T-cell (primary cell): ENCODE measurements around the gene PRR7. TPM values are rescaled to one million over a fixed set of nuclear protein-coding genes. Genes with fewer than 3 reads are reported as not detected.
A peak's percentile ranks its signal among the peaks of the same experiment; 100 is the strongest.

Experiments
- ATAC-seq, 4 experiments: fragments of 200-7000 bp in 3 of 4; fragments of 150-1000 bp in 1 of 4; cut with Tn5 transposase; replicated peaks in 1 of 4; 1 replicate in 3 of 4; 2 replicates in 1 of 4; pipeline ENCODE4 v1.10.0; 2021; ENCODE audit warnings: moderate library complexity in 3 of 4, mild to moderate bottlenecking in 2 of 4, moderate number of reproducible peaks in 1 of 4
- CTCF ChIA-PET, 2 donors: fragments of 300-600 bp; sonication (Branson Sonifier 250); formaldehyde crosslinking; loops; one replicate each; lab custom pipeline; 2022; ENCODE audit warnings: antibody characterized with exemption in 2 of 2; lab: Charles Lee
- POLR2A ChIA-PET, 2 donors: fragments of 300-600 bp; sonication (Branson Sonifier 250); formaldehyde crosslinking; loops; one replicate each; lab custom pipeline; 2022; ENCODE audit warnings: antibody characterized with exemption in 2 of 2; lab: Charles Lee
- DNase-seq, 35 experiments: peaks; one replicate each; pipeline versions ENCODE4 v3.0.0 to v3.0.0-alpha.2; 2013 to 2023
- H3K27ac ChIP-seq: one replicate; pipeline ENCODE4 v1.5.1; 2013; ENCODE audit warnings: low read length
- H3K27me3 ChIP-seq, 2 experiments: replicated peaks in 1 of 2; 1 replicate in 1 of 2; 2 replicates in 1 of 2; pipeline versions ENCODE4 v1.6.1 to v1.7.0; 2013; ENCODE audit warnings: low read length in 1 of 2, mixed read lengths in 1 of 2; ENCODE audit not compliant: control insufficient read depth in 2 of 2, insufficient read depth in 2 of 2; ENCODE audit errors: extremely low read depth in 1 of 2
- H3K36me3 ChIP-seq, 2 donors: 1 replicate in 1 of 2; 2 replicates in 1 of 2; pipeline versions ENCODE4 v1.6.1 to v1.7.0; 2013; ENCODE audit warnings: low read length in 1 of 2; ENCODE audit not compliant: control insufficient read depth in 2 of 2, insufficient read depth in 1 of 2; ENCODE audit errors: extremely low read depth in 1 of 2
- H3K4me1 ChIP-seq, 2 experiments: 1 replicate in 1 of 2; 2 replicates in 1 of 2; pipeline versions ENCODE4 v1.6.1 to v1.7.0; 2013; ENCODE audit warnings: low read length in 2 of 2, mixed read lengths in 1 of 2; ENCODE audit not compliant: insufficient read depth in 2 of 2, control insufficient read depth in 1 of 2; ENCODE audit errors: extremely low read depth in 1 of 2
- H3K4me3 ChIP-seq, 2 donors: 1 replicate in 1 of 2; 2 replicates in 1 of 2; pipeline versions ENCODE4 v1.5.1 to v1.7.0; 2013; ENCODE audit warnings: mild to moderate bottlenecking in 2 of 2, low read length in 1 of 2, moderate library complexity in 1 of 2; ENCODE audit not compliant: control insufficient read depth in 1 of 2; ENCODE audit errors: extremely low read depth in 1 of 2
- H3K9me3 ChIP-seq: 2 replicates; pipeline ENCODE4 v1.7.0; 2013
- H3K27ac Mint-ChIP-seq, 2 donors: one replicate each; pipeline ENCODE4 v1.8.0; 2020 to 2021; ENCODE audit warnings: mild to moderate bottlenecking in 2 of 2, mixed read lengths in 2 of 2
- H3K27me3 Mint-ChIP-seq, 2 donors: one replicate each; pipeline ENCODE4 v1.8.0; 2021 to 2022; ENCODE audit warnings: mixed read lengths in 2 of 2
- H3K36me3 Mint-ChIP-seq: one replicate; pipeline ENCODE4 v1.8.0; 2021; ENCODE audit warnings: mixed read lengths
- H3K4me1 Mint-ChIP-seq, 3 donors: one replicate each; pipeline ENCODE4 v1.8.0; 2020 to 2022; ENCODE audit warnings: mixed read lengths in 3 of 3, mild to moderate bottlenecking in 1 of 3
- H3K4me3 Mint-ChIP-seq, 3 donors: one replicate each; pipeline ENCODE4 v1.8.0; 2020 to 2022; ENCODE audit warnings: mild to moderate bottlenecking in 3 of 3, mixed read lengths in 3 of 3, moderate library complexity in 3 of 3
- H3K9me3 Mint-ChIP-seq, 3 donors: one replicate each; pipeline ENCODE4 v1.8.0; 2020 to 2022; ENCODE audit warnings: mixed read lengths in 3 of 3
- WGBS: methylation state at CpG from one replicate; pipeline ENCODE4 v1.1.5; 2013; ENCODE audit warnings: missing lambda C conversion rate; ENCODE audit not compliant: insufficient coverage; 5-methylcytosine and 5-hydroxymethylcytosine counted together
- total RNA-seq, 35 experiments: library from RNA in 6 of 35; stranded (reverse) in 6 of 35; fragments of 120-200 nt in 1 of 35; gene quantifications; one replicate each; pipeline versions ENCODE4 v1.2.1 to v1.2.4 and lab custom pipeline; 2013 to 2026

Gene PRR7
- total RNA-seq, 5 donors from 2014 or later (not counting 1 experiment from before 2014, with no cell fraction given) = 9.5 to 28.2 (median 12.3) TPM

GRCh38 chr5:177472460-177473442, 26.1 kb downstream of the PRR7 start:
- Histone ChIP-seq H3K27me3 (peaks cover 0 to 29% of the 10 kb centered on the region in 2 experiments), H3K36me3 (peaks cover 0 to 3% of the 10 kb centered on the region in 2 donors), H3K4me3 (peak overlapping the region; percentile 41), H3K4me1 (peaks cover 5 to 54% of the 10 kb centered on the region in 2 experiments), H3K9me3 (no peaks in the 10 kb centered on the region), H3K27ac (peak overlapping the region; percentile 52)
- ATAC-seq = peak; percentile 54 to 61 (median 59)
- DNase-seq = peak in 34 of 35 experiments; percentile 27 to 64 (median 48)
- H3K36me3 Mint-ChIP-seq = no peaks in the 10 kb centered on the region
- ChIA-PET CTCF (interaction anchor here in 1 of 2 donors (0.8 to 0.9 kb wide), 2 partner anchors 25 to 82 kb away, joined by 3 read pairs; partner anchors contain the start of gene PDLIM7), POLR2A (interaction anchor here in 1 of 2 donors (0.5 kb wide), 1 partner anchor 520 kb away, joined by 5 read pairs; no protein-coding TSS in a partner anchor)
- peaks cover 0 to 5% of the 10 kb centered on the region in 2 donors for H3K27me3 Mint-ChIP-seq
- WGBS = 1% methylated on average over 85 of the region's 93 CpGs
- no peak overlapping the region for H3K27ac Mint-ChIP-seq
- H3K4me3 Mint-ChIP-seq = peak overlapping the region; percentile 69 to 76 (median 69)
- H3K9me3 Mint-ChIP-seq = no peaks in the 10 kb centered on the region
- peaks cover 37 to 43% (median 41%) of the 10 kb centered on the region in 3 donors for H3K4me1 Mint-ChIP-seq

- Mint-ChIP-seq H3K27me3 (peaks cover 0 to 5% of the 10 kb centered on the region in 2 donors), H3K4me1 (peaks cover 37 to 49% (median 43%) of the 10 kb centered on the region in 3 donors), H3K36me3 (no peaks in the 10 kb centered on the region), H3K9me3 (no peaks in the 10 kb centered on the region), H3K4me3 (peak within 1 kb of the TSS; percentile 69 to 77 (median 72)), H3K27ac (peak within 1 kb of the TSS; percentile 39 to 74)
- DNase-seq (peak in 2 of 35 experiments; percentile 17 to 38), ATAC-seq (peak; percentile 41 to 56 (median 54))
- H3K27me3 ChIP-seq = peaks cover 0 to 29% of the 10 kb centered on the region in 2 experiments
- WGBS = 3% methylated on average over 24 of the region's 69 CpGs
- peak within 1 kb of the TSS; percentile 52 for H3K27ac ChIP-seq
- POLR2A ChIA-PET = no interaction called here
- H3K36me3 ChIP-seq = peaks cover 0 to 3% of the 10 kb centered on the region in 2 donors
- H3K9me3 ChIP-seq = no peaks in the 10 kb centered on the region
- H3K4me1 ChIP-seq = peaks cover 5 to 54% of the 10 kb centered on the region in 2 experiments
- H3K4me3 ChIP-seq = peak within 1 kb of the TSS; percentile 41
- CTCF ChIA-PET = interaction anchor here in 1 of 2 donors (0.8 kb wide), 1 partner anchor 24 kb away, joined by 3 read pairs; the partner anchor contains the start of gene PDLIM7
Measured at GRCh38 chr5:177473443-177474001, 26.9 kb downstream of the PRR7 start, which contains the start of gene DBN1. Gene DBN1, minus strand, starts transcription at chr5:177473634. Its CDS starts 113 bp downstream, at chr5:177473521.

GRCh38 chr5:177474002-177474476, 27.4 kb downstream of the PRR7 start:
- ATAC-seq = no peak
- 86% methylated on average over 7 of the region's 7 CpGs for WGBS
- Histone ChIP-seq H3K27ac (no peak overlapping the region), H3K27me3 (peaks cover 0 to 29% of the 10 kb centered on the region in 2 experiments), H3K4me1 (peaks cover 7 to 59% of the 10 kb centered on the region in 2 experiments), H3K4me3 (no peak overlapping the region), H3K9me3 (no peaks in the 10 kb centered on the region), H3K36me3 (peaks cover 0 to 3% of the 10 kb centered on the region in 2 donors)
- Mint-ChIP-seq H3K27ac (peak overlapping the region; percentile 39 to 74), H3K36me3 (no peaks in the 10 kb centered on the region), H3K4me3 (peak overlapping the region; percentile 69 to 77 (median 72)), H3K27me3 (peaks cover 0 to 5% of the 10 kb centered on the region in 2 donors), H3K4me1 (peaks cover 42 to 55% (median 48%) of the 10 kb centered on the region in 3 donors), H3K9me3 (no peaks in the 10 kb centered on the region)
- ChIA-PET POLR2A (no interaction called here), CTCF (interaction anchor here in 1 of 2 donors (0.7 kb wide), 1 partner anchor 83 kb away, joined by 3 read pairs; no protein-coding TSS in a partner anchor)
- no peak for DNase-seq

- H3K9me3 ChIP-seq = no peaks in the 10 kb centered on the region
- H3K4me1 ChIP-seq = peaks cover 7 to 59% of the 10 kb centered on the region in 2 experiments
- 35% methylated on average over 2 of the region's 4 CpGs for WGBS
- Mint-ChIP-seq H3K4me3 (peak overlapping the region; percentile 69 to 77 (median 72)), H3K27ac (peak overlapping the region; percentile 38 to 80), H3K36me3 (no peaks in the 10 kb centered on the region), H3K27me3 (peaks cover 0 to 5% of the 10 kb centered on the region in 2 donors), H3K9me3 (no peaks in the 10 kb centered on the region), H3K4me1 (peaks cover 51 to 64% (median 55%) of the 10 kb centered on the region in 3 donors)
- ChIA-PET CTCF (interaction anchor here in 1 of 2 donors (0.7 kb wide), 1 partner anchor 84 kb away, joined by 3 read pairs; no protein-coding TSS in a partner anchor), POLR2A (no interaction called here)
- peaks cover 0 to 29% of the 10 kb centered on the region in 2 experiments for H3K27me3 ChIP-seq
- peaks cover 0 to 3% of the 10 kb centered on the region in 2 donors for H3K36me3 ChIP-seq
- H3K27ac ChIP-seq = no peak overlapping the region
- ATAC-seq (no peak), DNase-seq (no peak)
- no peak overlapping the region for H3K4me3 ChIP-seq
Measured at GRCh38 chr5:177474846-177475562, 28.4 kb downstream of the PRR7 start.

GRCh38 chr5:177475563-177476427, 29.2 kb downstream of the PRR7 start:
- ATAC-seq (no peak), DNase-seq (no peak)
- Mint-ChIP-seq H3K27me3 (peaks cover 0 to 5% of the 10 kb centered on the region in 2 donors), H3K4me3 (peak overlapping the region; percentile 0 to 69 (median 37)), H3K36me3 (no peaks in the 10 kb centered on the region), H3K27ac (peak overlapping the region; percentile 38 to 83), H3K9me3 (no peaks in the 10 kb centered on the region), H3K4me1 (peaks cover 48 to 60% (median 51%) of the 10 kb centered on the region in 3 donors)
- peaks cover 7 to 54% of the 10 kb centered on the region in 2 experiments for H3K4me1 ChIP-seq
- 94% methylated on average over 2 of the region's 11 CpGs for WGBS
- ChIA-PET CTCF (interaction anchor here in 1 of 2 donors (0.8 kb wide), 1 partner anchor 10 kb away, joined by 3 read pairs; no protein-coding TSS in a partner anchor), POLR2A (interaction anchor here in 1 of 2 donors (0.6 kb wide), 1 partner anchor 1108 kb away, joined by 3 read pairs; no protein-coding TSS in a partner anchor)
- no peaks in the 10 kb centered on the region for H3K9me3 ChIP-seq
- H3K27me3 ChIP-seq = peaks cover 0 to 25% of the 10 kb centered on the region in 2 experiments
- no peaks in the 10 kb centered on the region for H3K36me3 ChIP-seq
- no peak overlapping the region for H3K4me3 ChIP-seq
- no peak overlapping the region for H3K27ac ChIP-seq
